ENCODE results near the gene HIGD1C.

- TF ChIP-seq CTCF (IDR thresholded peaks at IDR 0.05) (no peak), POLR2A (IDR thresholded peaks at IDR 0.05) (no peak), EP300 (IDR thresholded peaks at IDR 0.05) (no peak)
Observed at GRCh38 chr12:50951112-50951511, 1.2 kb upstream of the HIGD1C start.
